Activated T-cell treated with anti-CD3 and anti-CD28 coated beads for 4 hours (primary cell): ENCODE results near the gene NPHP1.
"Not testable (repeated sequence)": the region's sequence is repeated elsewhere in the genome, so short reads cannot be mapped to it uniquely, and the experiment has no call there.

Experiments used
- DNase-seq: peaks from one replicate; pipeline ENCODE4 v3.0.0-alpha.2; 2020

NPHP1 gene

GRCh38 chr2:110197452-110197851 is 7.4 kb downstream of the NPHP1 start:
- no peak for DNase-seq

GRCh38 chr2:110190169-110190568 is 14.6 kb downstream of the NPHP1 start:
- not testable (repeated sequence) for DNase-seq

- DNase-seq = no peak
Measured at GRCh38 chr2:110182449-110182848, 22.4 kb downstream of the NPHP1 start.

GRCh38 chr2:110180036-110180435 is 24.8 kb downstream of the NPHP1 start:
- no peak for DNase-seq

- no peak for DNase-seq
Measured at GRCh38 chr2:110173523-110173922, 31.3 kb downstream of the NPHP1 start.

- DNase-seq = no peak
Measured at GRCh38 chr2:110172506-110172905, 32.3 kb downstream of the NPHP1 start.

- no peak for DNase-seq
Measured at GRCh38 chr2:110170102-110170501, 34.7 kb downstream of the NPHP1 start.

GRCh38 chr2:110167326-110168000 is 37.4 kb downstream of the NPHP1 start:
- DNase-seq = no peak

GRCh38 chr2:110166266-110166665 is 38.5 kb downstream of the NPHP1 start:
- DNase-seq = no peak

GRCh38 chr2:110157153-110157793 is 47.5 kb downstream of the NPHP1 start:
- no peak for DNase-seq

- not testable (repeated sequence) for DNase-seq
Measured at GRCh38 chr2:110154828-110155227, 50.0 kb downstream of the NPHP1 start.

- not testable (repeated sequence) for DNase-seq
Measured at GRCh38 chr2:110154188-110154587, 50.6 kb downstream of the NPHP1 start.

GRCh38 chr2:110153416-110153815 is 51.4 kb downstream of the NPHP1 start:
- no peak for DNase-seq

- DNase-seq = no peak
Measured at GRCh38 chr2:110152943-110153342, 51.9 kb downstream of the NPHP1 start.

GRCh38 chr2:110149330-110150220 is 55.2 kb downstream of the NPHP1 start:
- no peak for DNase-seq

GRCh38 chr2:110146945-110147332 is 57.9 kb downstream of the NPHP1 start:
- no peak for DNase-seq

- DNase-seq = no peak
Measured at GRCh38 chr2:110146183-110146944, 58.4 kb downstream of the NPHP1 start.

- DNase-seq = no peak
Measured at GRCh38 chr2:110143982-110144381, 60.8 kb downstream of the NPHP1 start.

GRCh38 chr2:110140401-110140800 is 64.4 kb downstream of the NPHP1 start:
- DNase-seq = no peak

- DNase-seq = no peak
Measured at GRCh38 chr2:110134025-110134424, 70.8 kb downstream of the NPHP1 start.

GRCh38 chr2:110131166-110131565 is 73.6 kb downstream of the NPHP1 start:
- DNase-seq = no peak

GRCh38 chr2:110130757-110131156 is 74.1 kb downstream of the NPHP1 start:
- DNase-seq = no peak

GRCh38 chr2:110126906-110127305 is 77.9 kb downstream of the NPHP1 start:
- DNase-seq = no peak
